Measurements from ENCODE around the gene NOTUM.
A peak's percentile ranks its signal among the peaks of the same experiment; 100 is the strongest.

The NOTUM gene

DNA sequence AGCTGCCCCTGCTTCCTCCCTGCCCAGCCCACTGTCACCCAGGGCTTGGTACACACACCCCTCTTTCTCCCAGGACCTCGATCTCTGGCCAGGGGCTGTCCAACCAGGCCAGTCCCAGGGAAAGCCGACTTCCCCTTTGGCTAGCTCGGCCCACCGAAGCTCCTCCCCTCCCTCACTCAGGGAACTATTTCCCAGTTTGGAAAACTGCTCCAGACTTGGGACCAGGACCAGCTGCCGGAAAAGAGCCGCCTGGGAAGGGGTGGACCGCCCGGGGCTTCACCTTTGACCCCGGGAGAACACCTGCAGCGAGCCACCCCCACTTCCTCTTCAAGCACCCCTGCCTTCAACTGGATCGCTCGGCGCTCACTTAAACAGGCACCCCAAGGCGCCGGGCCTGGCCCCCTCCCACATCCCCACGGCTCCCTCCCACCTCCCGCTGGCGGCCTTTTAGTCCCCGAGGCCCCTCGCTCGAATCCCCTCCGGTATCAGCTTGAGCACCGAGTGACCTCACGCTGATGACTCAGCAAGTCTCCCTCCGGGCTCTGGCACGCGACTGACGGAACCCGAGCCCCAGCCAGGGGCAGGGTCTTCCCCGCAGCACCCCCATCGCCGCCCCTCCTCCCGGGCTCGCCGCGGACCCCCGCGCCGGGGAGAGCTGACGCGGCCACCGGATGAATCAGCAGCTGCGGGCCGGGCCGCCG is 34.4 kb downstream of the NOTUM start:
- ChIA-PET CTCF (interaction anchor here (0.7 to 1.7 kb wide), 5 partner anchors 9 to 371 kb away, joined by 3 to 11 read pairs (median 3); no protein-coding TSS in a partner anchor), POLR2A (interaction anchor here (0.6 to 3.2 kb wide), 12 partner anchors 9 to 243 kb away, joined by 3 to 22 read pairs (median 4); partner anchors contain the start of genes ARL16, DCXR, HGS and PCYT2)
- no peaks in the 10 kb centered on the region for H3K9me3 ChIP-seq (ENCODE audit: control insufficient read depth, insufficient read depth, low read depth, low read length)
- H3K27ac ChIP-seq (ENCODE audit: extremely low read depth, low read depth, low read length): peak overlapping the region; percentile 90
- H3K4me3 ChIP-seq (ENCODE audit: low read depth, low read length): peak overlapping the region; percentile 79
- peaks cover 3% of the 10 kb centered on the region; the same call in 1 of the 2 replicates for H3K4me1 ChIP-seq (ENCODE audit: control insufficient read depth, insufficient read depth, low read length)
- H3K36me3 ChIP-seq (ENCODE audit: control insufficient read depth in 2 of 2, insufficient read depth in 1 of 2, low read length in 2 of 2): peaks cover under 1 to 13% of the 10 kb centered on the region in 2 experiments; a peak in 1 of 3 replicates
- TF ChIP-seq ZNF311 (tag by site-specific recombination; IDR thresholded peaks at IDR 0.05; ENCODE audit: borderline replicate concordance) (no peak), ZNF214 (tag by site-specific recombination; IDR thresholded peaks at IDR 0.05; ENCODE audit: borderline replicate concordance) (no peak), ZNF341 (tag by site-specific recombination; IDR thresholded peaks at IDR 0.05; ENCODE audit: low read depth) (peak; percentile 39; the same call in 1 of the 2 replicates), GLIS1 (tag by site-specific recombination; IDR thresholded peaks at IDR 0.05) (peak; percentile 99), ZNF473 (tag by site-specific recombination; IDR thresholded peaks at IDR 0.05) (no peak), ZBTB8A (tag by site-specific recombination; IDR thresholded peaks at IDR 0.05) (peak; percentile 86), ZNF423 (tag by site-specific recombination; IDR thresholded peaks at IDR 0.05) (peak; percentile 98), ZNF707 (tag by site-specific recombination; IDR thresholded peaks at IDR 0.05) (no peak), ZSCAN18 (tag by site-specific recombination; IDR thresholded peaks at IDR 0.05) (no peak), ZNF37A (tag by site-specific recombination; IDR thresholded peaks at IDR 0.05) (no peak), ZNF610 (tag by site-specific recombination; IDR thresholded peaks at IDR 0.05; ENCODE audit: borderline replicate concordance) (no peak), MYNN (tag by site-specific recombination; IDR thresholded peaks at IDR 0.05; ENCODE audit: borderline replicate concordance) (no peak), ZNF704 (tag by site-specific recombination; IDR thresholded peaks at IDR 0.05) (no peak), ZNF24 (tag by site-specific recombination; IDR thresholded peaks at IDR 0.05) (peak; percentile 79; the same call in 1 of the 2 replicates), ZNF202 (tag by site-specific recombination; IDR thresholded peaks at IDR 0.05; ENCODE audit: borderline replicate concordance) (no peak), ZNF555 (tag by site-specific recombination; conservative IDR thresholded peaks at IDR 0.05) (no peak), REPIN1 (tag by site-specific recombination; IDR thresholded peaks at IDR 0.05; ENCODE audit: low read depth) (no peak), ZIC2 (tag by site-specific recombination; IDR thresholded peaks at IDR 0.05) (peak; percentile 99), ZNF394 (tag by site-specific recombination; IDR thresholded peaks at IDR 0.05; ENCODE audit: borderline replicate concordance) (peak; percentile 51; the same call in 1 of the 2 replicates), SALL2 (tag by site-specific recombination; IDR thresholded peaks at IDR 0.05; ENCODE audit: borderline replicate concordance) (no peak), ZFP69B (tag by site-specific recombination; IDR thresholded peaks at IDR 0.05) (peak; percentile 79), ZNF548 (tag by site-specific recombination; IDR thresholded peaks at IDR 0.05) (no peak), ZNF623 (tag by site-specific recombination; IDR thresholded peaks at IDR 0.05) (no peak; the same call in 1 of the 2 replicates), ZNF324 (tag by site-specific recombination; IDR thresholded peaks at IDR 0.05) (peak; percentile 88)
- TF ChIP-seq, protein P1, sequence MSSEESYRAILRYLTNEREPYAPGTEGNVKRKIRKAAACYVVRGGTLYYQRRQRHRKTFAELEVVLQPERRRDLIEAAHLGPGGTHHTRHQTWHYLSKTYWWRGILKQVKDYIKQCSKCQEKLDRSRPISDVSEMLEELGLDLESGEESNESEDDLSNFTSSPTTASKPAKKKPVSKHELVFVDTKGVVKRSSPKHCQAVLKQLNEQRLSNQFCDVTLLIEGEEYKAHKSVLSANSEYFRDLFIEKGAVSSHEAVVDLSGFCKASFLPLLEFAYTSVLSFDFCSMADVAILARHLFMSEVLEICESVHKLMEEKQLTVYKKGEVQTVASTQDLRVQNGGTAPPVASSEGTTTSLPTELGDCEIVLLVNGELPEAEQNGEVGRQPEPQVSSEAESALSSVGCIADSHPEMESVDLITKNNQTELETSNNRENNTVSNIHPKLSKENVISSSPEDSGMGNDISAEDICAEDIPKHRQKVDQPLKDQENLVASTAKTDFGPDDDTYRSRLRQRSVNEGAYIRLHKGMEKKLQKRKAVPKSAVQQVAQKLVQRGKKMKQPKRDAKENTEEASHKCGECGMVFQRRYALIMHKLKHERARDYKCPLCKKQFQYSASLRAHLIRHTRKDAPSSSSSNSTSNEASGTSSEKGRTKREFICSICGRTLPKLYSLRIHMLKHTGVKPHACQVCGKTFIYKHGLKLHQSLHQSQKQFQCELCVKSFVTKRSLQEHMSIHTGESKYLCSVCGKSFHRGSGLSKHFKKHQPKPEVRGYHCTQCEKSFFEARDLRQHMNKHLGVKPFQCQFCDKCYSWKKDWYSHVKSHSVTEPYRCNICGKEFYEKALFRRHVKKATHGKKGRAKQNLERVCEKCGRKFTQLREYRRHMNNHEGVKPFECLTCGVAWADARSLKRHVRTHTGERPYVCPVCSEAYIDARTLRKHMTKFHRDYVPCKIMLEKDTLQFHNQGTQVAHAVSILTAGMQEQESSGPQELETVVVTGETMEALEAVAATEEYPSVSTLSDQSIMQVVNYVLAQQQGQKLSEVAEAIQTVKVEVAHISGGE (tag by site-specific recombination; conservative IDR thresholded peaks at IDR 0.05; ENCODE audit: low read depth): peak; percentile 42
- TF ChIP-seq, protein P2, sequence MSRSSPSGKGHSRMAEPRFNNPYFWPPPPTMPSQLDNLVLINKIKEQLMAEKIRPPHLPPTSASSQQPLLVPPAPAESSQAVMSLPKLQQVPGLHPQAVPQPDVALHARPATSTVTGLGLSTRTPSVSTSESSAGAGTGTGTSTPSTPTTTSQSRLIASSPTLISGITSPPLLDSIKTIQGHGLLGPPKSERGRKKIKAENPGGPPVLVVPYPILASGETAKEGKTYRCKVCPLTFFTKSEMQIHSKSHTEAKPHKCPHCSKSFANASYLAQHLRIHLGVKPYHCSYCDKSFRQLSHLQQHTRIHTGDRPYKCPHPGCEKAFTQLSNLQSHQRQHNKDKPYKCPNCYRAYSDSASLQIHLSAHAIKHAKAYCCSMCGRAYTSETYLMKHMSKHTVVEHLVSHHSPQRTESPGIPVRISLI (tag by site-specific recombination; IDR thresholded peaks at IDR 0.05): no peak
- TF ChIP-seq, protein P3, sequence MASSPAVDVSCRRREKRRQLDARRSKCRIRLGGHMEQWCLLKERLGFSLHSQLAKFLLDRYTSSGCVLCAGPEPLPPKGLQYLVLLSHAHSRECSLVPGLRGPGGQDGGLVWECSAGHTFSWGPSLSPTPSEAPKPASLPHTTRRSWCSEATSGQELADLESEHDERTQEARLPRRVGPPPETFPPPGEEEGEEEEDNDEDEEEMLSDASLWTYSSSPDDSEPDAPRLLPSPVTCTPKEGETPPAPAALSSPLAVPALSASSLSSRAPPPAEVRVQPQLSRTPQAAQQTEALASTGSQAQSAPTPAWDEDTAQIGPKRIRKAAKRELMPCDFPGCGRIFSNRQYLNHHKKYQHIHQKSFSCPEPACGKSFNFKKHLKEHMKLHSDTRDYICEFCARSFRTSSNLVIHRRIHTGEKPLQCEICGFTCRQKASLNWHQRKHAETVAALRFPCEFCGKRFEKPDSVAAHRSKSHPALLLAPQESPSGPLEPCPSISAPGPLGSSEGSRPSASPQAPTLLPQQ (tag by site-specific recombination; IDR thresholded peaks at IDR 0.05): peak; percentile 77
- TF ChIP-seq, protein P4, sequence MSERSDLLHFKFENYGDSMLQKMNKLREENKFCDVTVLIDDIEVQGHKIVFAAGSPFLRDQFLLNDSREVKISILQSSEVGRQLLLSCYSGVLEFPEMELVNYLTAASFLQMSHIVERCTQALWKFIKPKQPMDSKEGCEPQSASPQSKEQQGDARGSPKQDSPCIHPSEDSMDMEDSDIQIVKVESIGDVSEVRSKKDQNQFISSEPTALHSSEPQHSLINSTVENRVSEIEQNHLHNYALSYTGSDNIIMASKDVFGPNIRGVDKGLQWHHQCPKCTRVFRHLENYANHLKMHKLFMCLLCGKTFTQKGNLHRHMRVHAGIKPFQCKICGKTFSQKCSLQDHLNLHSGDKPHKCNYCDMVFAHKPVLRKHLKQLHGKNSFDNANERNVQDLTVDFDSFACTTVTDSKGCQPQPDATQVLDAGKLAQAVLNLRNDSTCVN (tag by site-specific recombination; optimal IDR thresholded peaks at IDR 0.05): peak; percentile 67

Data from HEK293 (cell line).